ENCODE data around the gene CD247.

Gene CD247

DNA sequence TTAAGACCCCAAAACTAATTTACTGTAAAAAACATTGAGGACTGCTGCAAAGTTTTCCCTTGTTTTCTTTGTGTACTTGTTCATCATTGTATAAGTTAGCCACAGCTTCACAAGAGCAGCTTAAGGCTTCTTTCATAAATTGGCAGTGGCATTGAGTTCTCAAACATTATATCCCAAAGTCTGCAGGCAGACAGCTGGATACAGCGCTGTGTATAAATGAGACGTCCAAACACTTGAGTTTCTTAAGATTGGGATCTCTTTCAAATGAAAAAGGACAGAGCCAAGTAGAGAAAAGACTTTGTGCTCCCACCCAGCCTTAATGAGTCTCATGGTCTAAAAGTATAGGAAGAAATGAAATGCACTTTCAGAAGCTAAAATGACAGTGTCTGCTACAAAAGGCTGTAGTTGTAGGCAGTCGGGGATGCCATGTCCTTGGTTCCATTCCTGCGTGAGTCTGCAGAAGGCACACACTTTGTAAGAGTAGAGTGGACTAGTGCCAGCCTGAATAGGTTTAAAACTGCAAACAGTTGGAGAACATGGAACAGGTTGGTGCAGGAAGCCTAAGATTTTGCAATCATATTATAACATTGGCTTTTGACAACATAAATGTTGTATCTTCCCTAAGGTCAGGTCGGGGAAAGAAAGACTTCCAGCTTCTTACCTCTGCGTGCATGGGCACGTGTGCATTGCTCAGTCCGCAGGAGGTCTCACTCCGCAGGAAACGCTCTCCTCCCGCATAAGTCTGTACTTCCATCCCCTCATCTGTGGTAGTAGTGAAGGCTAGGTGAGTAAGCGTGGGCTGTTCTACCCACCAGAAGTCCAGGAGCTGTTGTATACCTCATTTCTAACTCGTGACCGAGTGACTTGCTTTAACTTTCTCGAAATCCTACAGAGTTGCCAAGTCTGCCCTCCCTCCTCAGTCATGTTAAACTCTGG is 94.4 kb downstream of the CD247 start:
- DNase-seq (ENCODE audit: low read depth, low spot score): no peak
- POLR2A ChIA-PET: interaction anchor here (0.7 kb wide), 1 partner anchor 668 kb away, joined by 3 read pairs; no protein-coding TSS in a partner anchor
- CTCF ChIA-PET: interaction anchor here (2.5 kb wide), 1 partner anchor 17 kb away, joined by 11 read pairs; no protein-coding TSS in a partner anchor
- TF ChIP-seq, protein P1, sequence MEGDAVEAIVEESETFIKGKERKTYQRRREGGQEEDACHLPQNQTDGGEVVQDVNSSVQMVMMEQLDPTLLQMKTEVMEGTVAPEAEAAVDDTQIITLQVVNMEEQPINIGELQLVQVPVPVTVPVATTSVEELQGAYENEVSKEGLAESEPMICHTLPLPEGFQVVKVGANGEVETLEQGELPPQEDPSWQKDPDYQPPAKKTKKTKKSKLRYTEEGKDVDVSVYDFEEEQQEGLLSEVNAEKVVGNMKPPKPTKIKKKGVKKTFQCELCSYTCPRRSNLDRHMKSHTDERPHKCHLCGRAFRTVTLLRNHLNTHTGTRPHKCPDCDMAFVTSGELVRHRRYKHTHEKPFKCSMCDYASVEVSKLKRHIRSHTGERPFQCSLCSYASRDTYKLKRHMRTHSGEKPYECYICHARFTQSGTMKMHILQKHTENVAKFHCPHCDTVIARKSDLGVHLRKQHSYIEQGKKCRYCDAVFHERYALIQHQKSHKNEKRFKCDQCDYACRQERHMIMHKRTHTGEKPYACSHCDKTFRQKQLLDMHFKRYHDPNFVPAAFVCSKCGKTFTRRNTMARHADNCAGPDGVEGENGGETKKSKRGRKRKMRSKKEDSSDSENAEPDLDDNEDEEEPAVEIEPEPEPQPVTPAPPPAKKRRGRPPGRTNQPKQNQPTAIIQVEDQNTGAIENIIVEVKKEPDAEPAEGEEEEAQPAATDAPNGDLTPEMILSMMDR (IDR thresholded peaks at IDR 0.05; ENCODE audit: insufficient read depth, low read length, missing control alignments): no peak
- no peak overlapping the region for H3K4me3 ChIP-seq (ENCODE audit: low read depth, low read length)

DNA sequence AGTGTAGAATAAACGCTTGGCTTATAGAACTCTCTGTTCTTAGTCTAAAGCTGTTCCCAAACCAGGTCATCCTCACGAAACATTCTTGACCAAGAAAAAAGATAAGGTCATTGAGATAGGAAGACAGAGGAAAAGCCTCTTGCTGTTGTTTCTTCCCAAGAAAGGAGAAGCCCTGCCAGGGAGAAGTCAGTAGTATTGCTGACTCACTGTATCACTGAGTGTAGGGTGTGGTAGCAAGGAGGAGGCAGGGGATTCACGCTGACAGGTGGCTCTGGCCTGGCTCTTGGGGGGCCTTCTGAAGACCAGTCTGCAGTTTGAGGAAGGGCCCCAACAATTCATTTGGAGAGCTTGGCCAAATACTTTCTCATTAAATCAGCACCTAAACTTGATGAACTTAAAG is 97.8 kb downstream of the CD247 start:
- ChIA-PET POLR2A (no interaction called here), CTCF (no interaction called here)
- no peak for DNase-seq (ENCODE audit: low read depth, low spot score)
- TF ChIP-seq, protein P1 (IDR thresholded peaks at IDR 0.05; ENCODE audit: insufficient read depth, low read length, missing control alignments): no peak
- H3K4me3 ChIP-seq (ENCODE audit: low read depth, low read length): no peak overlapping the region

DNA sequence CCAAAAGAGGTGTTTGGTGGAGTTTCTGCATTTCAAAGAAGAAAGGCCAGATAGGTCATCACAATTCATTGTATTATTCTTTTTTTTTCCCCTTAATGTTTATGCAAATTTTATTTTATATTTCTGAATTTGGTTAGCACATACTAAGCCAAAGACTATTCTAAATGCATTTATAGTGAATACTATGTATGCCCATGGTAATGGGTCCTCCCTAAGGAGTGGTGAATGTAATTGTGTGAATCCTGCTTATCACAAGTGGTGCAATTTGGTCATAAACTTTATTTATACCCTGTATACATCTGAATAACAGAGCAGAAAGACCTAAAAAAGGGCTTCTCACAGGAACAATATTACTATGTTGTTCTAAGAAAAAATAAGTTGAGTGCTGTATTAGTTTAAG is 99.1 kb downstream of the CD247 start:
- no peak overlapping the region for H3K4me3 ChIP-seq (ENCODE audit: low read depth, low read length)
- no peak for DNase-seq (ENCODE audit: low read depth, low spot score)
- TF ChIP-seq, protein P1 (IDR thresholded peaks at IDR 0.05; ENCODE audit: insufficient read depth, low read length, missing control alignments): no peak
- POLR2A ChIA-PET: no interaction called here
- CTCF ChIA-PET: interaction anchor here (1.4 kb wide), 1 partner anchor 199 kb away, joined by 4 read pairs; the partner anchor contains the start of gene POU2F1

DNA sequence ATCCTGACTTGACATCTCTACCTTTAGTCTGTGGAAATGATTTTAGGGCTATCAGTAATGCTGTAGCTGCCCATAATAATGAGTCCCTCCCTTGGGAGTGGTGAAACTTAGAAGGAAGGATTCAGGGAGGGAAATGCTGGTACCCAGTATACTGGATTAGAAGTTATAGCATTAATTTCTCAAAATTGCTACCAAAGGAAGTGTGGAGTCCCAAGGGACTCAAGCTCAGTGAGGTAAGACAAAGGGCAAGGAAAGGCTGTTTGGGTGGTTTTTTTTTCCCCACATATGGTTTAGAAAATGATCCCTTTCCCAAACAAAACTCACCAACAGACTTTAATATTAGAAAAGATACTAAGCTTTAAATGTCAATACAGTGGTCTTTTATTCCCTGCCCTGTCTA is 99.9 kb downstream of the CD247 start:
- ChIA-PET POLR2A (no interaction called here), CTCF (interaction anchor here (1.4 kb wide), 1 partner anchor 198 kb away, joined by 4 read pairs; the partner anchor contains the start of gene POU2F1)

GRCh38 chr1:167416506-167416905 is 101.8 kb downstream of the CD247 start:
- TF ChIP-seq, protein P1 (IDR thresholded peaks at IDR 0.05; ENCODE audit: insufficient read depth, low read length, missing control alignments): no peak
- no peak for DNase-seq (ENCODE audit: low read depth, low spot score)
- CTCF ChIA-PET: no interaction called here
- POLR2A ChIA-PET: no interaction called here
- H3K4me3 ChIP-seq (ENCODE audit: low read depth, low read length): no peak overlapping the region

More for the DNA sequence above, 99.9 kb downstream of the CD247 start:
- TF ChIP-seq, protein P1 (IDR thresholded peaks at IDR 0.05; ENCODE audit: insufficient read depth, low read length, missing control alignments): no peak
- H3K4me3 ChIP-seq (ENCODE audit: low read depth, low read length): no peak overlapping the region
- DNase-seq (ENCODE audit: low read depth, low spot score): no peak

GRCh38 chr1:167413328-167413727 is 105.0 kb downstream of the CD247 start:
- ChIA-PET POLR2A (no interaction called here), CTCF (interaction anchor here (1.0 to 6.3 kb wide), 2 partner anchors 11 to 121 kb away, joined by 3 to 35 read pairs; no protein-coding TSS in a partner anchor)
- H3K4me3 ChIP-seq (ENCODE audit: low read depth, low read length): no peak overlapping the region
- DNase-seq (ENCODE audit: low read depth, low spot score): no peak
- TF ChIP-seq, protein P1 (IDR thresholded peaks at IDR 0.05; ENCODE audit: insufficient read depth, low read length, missing control alignments): no peak
